Fibroblast of the aortic adventitia (primary cell): Measurements from ENCODE around the gene MMEL1. TPM values are rescaled to one million over a fixed set of nuclear protein-coding genes. Genes with fewer than 3 reads are reported as not detected.
"Not testable (repeated sequence)": the region's sequence is repeated elsewhere in the genome, so short reads cannot be mapped to it uniquely, and the experiment has no call there.

Experiments used
- DNase-seq: peaks from one replicate; pipeline ENCODE4 v3.0.0-alpha.2; 2010; ENCODE audit warnings: low read depth
- H3K4me3 ChIP-seq: 2 replicates; pipeline ENCODE4 v1.5.1; 2011; ENCODE audit warnings: low read depth, mild to moderate bottlenecking, control low read depth, low read length, moderate library complexity
- total RNA-seq: library from RNA; depleted of rRNA; stranded (reverse); fragments of >200 nt; gene quantifications from 2 replicates; pipeline ENCODE4 v1.2.3, GENCODE V29; 2012; ENCODE audit warnings: low replicate concordance
- TF ChIP-seq, protein P1 (sequence below): IDR thresholded peaks from 2 replicates; pipeline ENCODE4 v1.5.1; 2011; ENCODE audit warnings: mild to moderate bottlenecking, low read length, control low read depth, inconsistent platforms; ENCODE audit not compliant: insufficient read depth

Gene MMEL1
- not detected in 2 replicates for total RNA-seq

GRCh38 chr1:2632561-2633361 is at the start of gene MMEL1:
Gene MMEL1 (minus strand): TSS chr1:2633016. CDS start chr1:2629484, 3,532 bp downstream.
- TF ChIP-seq, protein P1, sequence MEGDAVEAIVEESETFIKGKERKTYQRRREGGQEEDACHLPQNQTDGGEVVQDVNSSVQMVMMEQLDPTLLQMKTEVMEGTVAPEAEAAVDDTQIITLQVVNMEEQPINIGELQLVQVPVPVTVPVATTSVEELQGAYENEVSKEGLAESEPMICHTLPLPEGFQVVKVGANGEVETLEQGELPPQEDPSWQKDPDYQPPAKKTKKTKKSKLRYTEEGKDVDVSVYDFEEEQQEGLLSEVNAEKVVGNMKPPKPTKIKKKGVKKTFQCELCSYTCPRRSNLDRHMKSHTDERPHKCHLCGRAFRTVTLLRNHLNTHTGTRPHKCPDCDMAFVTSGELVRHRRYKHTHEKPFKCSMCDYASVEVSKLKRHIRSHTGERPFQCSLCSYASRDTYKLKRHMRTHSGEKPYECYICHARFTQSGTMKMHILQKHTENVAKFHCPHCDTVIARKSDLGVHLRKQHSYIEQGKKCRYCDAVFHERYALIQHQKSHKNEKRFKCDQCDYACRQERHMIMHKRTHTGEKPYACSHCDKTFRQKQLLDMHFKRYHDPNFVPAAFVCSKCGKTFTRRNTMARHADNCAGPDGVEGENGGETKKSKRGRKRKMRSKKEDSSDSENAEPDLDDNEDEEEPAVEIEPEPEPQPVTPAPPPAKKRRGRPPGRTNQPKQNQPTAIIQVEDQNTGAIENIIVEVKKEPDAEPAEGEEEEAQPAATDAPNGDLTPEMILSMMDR = no peak
- no peak for DNase-seq
- H3K4me3 ChIP-seq = no peak within 1 kb of the TSS

DNA sequence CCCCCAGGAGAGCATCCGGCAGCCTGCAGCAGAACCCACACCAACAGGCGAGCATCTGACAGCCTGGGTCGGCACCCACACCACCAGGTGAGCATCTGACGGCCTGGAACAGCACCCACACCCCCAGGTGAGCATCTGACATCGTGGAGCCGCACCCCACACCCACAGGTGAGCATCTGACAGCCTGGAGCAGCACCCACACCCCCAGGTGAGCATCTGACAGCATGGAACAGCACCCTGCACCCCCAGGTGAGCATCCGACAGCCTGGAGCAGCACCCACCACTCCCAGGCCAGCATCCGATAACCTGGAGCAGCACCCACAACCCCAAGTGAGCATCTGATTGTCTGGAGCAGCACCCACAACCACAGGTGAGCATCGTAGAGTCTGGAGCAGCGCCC is 43.9 kb upstream of the MMEL1 start:
- H3K4me3 ChIP-seq, DNase-seq: not testable (repeated sequence)

GRCh38 chr1:2671656-2672055 is 38.8 kb upstream of the MMEL1 start:
- not testable (repeated sequence) for H3K4me3 ChIP-seq, DNase-seq

DNA sequence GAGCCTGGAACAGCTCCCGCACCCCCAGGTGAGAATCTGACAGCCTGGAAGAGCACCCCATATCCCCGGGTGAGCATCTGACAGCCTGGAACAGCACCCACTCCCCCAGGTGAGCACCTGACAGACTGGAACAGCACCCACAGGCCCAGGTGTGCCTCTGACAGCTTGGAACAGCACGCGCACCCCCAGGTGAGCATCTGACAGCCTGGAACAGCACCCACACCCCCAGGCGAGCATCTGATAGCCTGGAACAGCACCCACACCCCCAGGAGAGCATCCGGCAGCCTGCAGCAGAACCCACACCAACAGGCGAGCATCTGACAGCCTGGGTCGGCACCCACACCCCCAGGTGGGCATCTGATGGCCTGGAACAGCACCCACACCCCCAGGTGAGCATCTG is 27.0 kb upstream of the MMEL1 start:
- not testable (repeated sequence) for H3K4me3 ChIP-seq, DNase-seq

DNA sequence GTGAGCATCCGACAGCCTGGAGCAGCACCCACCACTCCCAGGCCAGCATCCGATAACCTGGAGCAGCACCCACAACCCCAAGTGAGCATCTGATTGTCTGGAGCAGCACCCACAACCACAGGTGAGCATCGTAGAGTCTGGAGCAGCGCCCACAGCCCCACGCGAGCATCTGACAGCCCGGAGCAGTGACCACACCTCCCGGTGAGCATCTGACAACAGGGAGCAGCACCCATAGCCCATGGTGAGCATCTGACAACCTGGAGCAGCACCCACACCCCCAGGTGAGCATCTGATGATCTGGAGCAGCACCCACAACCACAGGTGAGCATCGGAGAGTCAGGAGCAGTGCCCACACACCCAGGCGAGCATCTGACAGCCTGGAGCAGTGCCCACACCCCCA is 25.1 kb upstream of the MMEL1 start:
- not testable (repeated sequence) for H3K4me3 ChIP-seq

GRCh38 chr1:2657124-2657523 is 24.3 kb upstream of the MMEL1 start:
- not testable (repeated sequence) for H3K4me3 ChIP-seq, DNase-seq

More for the DNA sequence above, 25.1 kb upstream of the MMEL1 start:
- DNase-seq = not testable (repeated sequence)

DNA sequence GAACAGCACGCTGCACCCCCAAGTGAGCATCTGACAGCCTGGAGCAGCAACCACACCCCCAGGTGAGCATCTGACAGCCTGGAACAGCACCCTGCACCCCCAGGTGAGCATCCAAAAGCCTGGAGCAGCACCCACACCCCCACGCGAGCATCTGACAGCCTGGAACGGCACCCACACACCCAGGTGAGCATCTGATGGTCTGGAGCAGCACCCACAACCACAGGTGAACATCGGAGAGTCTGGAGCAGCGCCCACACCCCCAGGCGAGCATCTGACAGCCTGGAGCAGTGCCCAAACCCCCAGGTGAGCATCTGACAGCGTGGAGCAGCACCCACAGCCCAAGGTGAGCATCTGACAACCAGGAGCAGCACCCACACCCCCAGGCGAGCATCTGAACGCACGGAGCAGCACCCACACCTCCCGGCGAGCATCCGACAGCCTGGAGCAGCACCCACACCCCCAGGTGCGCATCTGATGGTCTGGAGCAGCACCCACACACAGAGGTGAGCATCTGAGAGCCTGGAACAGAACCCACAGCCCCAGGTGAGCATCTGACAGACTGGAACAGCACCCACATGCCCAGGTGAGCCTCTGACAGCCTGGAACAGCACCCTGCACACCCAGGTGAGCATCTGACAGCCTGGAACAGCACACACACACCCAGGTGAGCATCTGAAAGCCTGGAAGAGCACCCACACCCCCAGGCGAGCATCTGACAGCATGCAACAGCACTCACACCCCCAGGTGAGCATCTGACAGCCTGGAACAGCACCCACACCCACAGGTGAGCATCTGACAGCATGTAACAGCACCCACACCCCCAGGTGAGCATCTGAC is 23.0 kb upstream of the MMEL1 start:
- DNase-seq, H3K4me3 ChIP-seq: not testable (repeated sequence)

GRCh38 chr1:2654443-2654948 is 21.7 kb upstream of the MMEL1 start:
- not testable (repeated sequence) for DNase-seq, H3K4me3 ChIP-seq

DNA sequence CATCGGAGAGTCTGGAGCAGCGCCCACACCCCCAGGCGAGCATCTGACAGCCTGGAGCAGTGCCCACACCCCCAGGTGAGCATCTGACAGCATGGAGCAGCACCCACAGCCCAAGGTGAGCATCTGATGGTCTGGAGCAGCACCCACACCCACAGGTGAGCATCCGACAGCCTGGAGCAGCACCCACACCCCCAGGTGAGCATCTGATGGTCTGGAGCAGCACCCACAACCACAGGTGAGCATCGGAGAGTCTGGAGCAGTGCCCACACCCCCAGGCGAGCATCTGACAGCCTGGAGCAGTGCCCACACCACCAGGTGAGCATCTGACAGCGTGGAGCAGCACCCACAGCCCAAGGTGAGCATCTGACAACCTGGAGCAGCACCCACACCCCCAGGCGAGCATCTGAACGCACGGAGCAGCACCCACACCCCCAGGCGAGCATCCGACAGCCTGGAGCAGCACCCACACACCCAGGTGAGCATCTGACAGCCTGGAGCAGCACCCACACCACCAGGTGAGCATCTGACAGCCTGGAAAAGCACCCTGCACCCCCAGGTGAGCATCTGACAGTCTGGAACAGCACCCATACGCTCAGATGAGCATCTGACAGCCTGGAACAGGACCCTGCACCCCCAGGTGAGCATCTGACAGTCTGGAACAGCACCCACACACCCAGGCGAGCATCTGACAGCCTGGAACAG is 21.1 kb upstream of the MMEL1 start:
- not testable (repeated sequence) for DNase-seq, H3K4me3 ChIP-seq

DNA sequence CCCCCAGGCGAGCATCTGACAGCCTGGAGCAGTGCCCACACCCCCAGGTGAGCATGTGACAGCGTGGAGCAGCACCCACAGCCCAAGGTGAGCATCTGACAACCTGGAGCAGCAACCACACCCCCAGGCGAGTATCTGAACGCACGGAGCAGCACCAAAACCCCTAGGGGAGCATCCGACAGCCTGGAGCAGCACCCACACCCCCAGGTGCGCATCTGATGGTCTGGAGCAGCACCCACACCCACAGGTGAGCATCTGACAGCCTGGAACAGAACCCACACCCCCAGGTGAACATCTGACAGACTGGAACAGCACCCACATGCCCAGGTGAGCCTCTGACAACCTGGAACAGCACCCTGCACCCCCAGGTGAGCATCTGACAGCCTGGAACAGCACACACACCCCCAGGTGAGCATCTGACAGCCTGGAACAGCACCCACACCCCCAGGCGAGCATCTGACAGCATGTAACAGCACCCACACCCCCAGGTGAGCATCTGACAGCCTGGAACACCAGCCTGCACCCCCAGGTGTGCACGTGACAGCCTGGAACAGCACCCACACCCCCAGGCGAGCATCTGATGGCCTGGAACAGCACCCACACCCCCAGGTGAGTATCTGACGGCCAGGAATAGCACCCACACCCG is 20.2 kb upstream of the MMEL1 start:
- not testable (repeated sequence) for DNase-seq

DNA sequence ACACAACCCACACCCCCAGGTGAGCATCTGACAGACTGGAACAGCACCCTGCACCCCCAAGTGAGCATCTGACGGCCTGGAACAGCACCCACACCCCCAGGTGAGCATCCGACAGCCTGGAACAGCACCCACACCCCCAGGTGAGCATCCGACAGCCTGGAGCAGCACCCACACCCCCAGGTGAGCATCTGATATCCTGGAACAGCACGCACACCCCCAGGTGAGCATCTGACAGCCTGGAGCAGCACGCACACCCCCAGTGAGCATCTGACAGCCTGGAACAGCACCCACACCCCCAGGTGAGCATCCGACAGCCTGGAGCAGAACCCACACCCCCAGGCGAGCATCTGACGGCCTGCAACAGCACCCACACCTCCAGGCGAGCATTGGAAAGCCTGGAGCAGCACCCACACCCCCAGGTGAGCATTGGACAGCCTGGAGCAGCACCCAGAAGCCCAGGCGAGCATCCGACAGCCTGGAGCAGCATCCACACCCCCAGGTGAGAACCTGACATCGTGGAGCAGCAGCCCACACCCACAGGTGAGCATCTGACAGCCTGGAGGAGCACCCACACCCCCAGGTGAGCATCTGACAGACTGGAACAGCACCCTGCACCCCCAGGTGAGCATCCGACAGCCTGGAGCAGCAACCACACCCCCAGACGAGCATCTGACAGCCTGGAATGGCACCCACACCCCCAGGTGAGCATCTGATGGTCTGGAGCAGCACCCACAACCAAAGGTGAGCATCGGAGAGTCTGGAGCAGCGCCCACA is 19.5 kb upstream of the MMEL1 start:
- not testable (repeated sequence) for H3K4me3 ChIP-seq, DNase-seq

More for the DNA sequence above, 20.2 kb upstream of the MMEL1 start:
- not testable (repeated sequence) for H3K4me3 ChIP-seq
